GM21619 (cell line): ENCODE results near the gene AGAP1.
"Not testable (repeated sequence)": the region's sequence is repeated elsewhere in the genome, so short reads cannot be mapped to it uniquely, and the experiment has no call there.

ENCODE experiments used
- ATAC-seq: cut with Tn5 transposase; IDR thresholded peaks from one replicate; pipeline ENCODE4 v1.9.1; 2021; ENCODE audit not compliant: unreplicated experiment

Gene AGAP1

DNA sequence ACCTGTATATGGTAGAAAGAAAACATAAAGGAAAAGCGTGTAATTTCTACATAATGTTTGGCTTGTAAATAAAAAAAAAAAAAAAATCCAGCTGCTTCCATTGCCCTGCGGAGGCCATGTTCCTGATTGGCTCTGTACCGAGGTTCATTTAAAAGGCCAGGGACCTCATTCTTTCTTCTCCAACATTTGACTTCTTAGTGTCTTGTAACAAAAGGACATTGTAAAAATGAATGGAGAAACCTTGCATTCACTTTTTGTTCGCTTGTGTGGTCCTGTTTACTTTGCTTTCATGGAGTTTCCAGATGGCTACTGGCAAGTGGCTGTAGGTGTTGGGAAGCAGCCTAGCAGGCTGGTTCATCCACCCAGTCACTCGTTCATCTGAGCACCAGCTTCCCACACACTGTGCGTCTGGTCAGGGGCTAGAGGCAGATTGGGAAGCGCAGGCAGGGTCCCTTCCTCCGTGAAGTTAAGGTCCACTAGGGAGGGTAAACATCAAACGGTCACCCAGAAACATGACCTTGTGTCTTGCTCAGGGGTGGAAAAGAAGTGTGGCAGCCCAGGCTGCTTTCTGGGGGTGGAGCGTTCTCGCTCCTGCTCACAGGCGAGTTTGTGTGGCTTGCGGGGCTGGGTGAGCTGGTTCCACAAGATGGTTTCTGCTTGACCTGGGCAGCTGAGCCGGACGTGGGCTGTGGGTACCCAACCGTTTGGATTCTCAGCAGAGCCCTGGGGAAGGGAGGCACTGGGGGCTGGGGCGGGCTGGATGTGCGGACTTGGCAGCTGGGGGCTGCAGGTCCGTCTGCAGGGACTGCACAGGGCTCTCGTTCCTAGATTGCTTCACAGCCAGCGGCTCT lies 260.7 kb downstream of the AGAP1 start:
- no peak for ATAC-seq

DNA sequence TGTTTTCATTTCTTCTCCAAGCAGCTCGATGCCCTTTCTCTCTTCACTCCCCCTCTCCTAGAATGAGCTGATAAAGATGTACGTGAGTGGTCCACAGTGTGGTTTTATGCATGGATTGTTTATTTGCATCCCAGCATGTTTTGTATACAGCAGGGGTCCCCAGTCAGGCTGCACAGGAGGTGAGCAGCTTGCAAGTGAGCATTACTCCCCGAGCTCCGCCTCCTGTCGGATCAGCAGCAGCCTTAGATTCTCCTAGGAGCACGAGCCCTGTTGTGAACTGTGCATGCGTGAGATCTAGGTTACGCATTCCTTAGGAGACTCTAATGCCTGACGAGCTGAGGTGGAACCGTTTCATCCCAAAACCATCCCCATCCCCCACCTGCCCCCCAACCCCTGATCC lies 262.6 kb downstream of the AGAP1 start:
- ATAC-seq, result no peak

DNA sequence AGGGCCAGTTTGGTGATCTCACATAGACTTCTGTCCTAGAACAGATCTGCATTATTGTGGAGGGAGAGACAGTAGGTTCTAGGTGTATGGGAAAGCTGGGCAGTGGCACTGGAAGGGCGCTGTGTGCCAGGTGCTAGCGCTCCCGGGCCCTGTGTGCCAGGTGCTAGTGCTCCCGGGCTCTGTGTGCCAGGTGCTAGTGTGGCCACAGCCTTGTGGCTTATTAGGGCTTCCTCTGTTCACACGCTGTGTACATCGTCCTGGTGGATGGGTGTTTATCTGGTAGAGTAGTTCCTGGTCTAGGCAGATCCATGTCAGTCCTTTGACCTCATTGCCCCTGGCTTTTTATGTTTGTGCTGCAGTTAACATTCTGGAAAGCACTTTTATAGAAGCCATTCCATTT lies 263.4 kb downstream of the AGAP1 start:
- ATAC-seq, result no peak

DNA sequence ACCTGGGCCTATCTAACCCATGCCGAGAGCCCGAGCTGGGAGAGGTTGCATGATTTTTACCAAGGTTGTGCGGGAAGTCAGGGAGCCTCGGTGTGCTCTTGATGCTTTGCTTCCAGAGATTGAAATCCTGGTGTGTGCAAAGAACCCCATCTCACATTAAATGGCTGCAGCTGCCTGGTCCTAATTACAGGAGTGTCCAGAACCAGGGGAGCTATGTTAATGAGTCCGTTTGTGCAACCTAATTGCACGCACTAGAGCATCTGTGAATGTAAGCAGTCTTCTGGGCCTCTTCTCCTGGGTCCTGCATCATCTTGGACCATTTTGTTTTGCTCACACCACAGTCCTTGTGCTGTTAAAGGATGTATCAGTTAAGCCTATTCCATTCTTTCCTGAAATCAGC lies 263.8 kb downstream of the AGAP1 start:
- no peak for ATAC-seq

DNA sequence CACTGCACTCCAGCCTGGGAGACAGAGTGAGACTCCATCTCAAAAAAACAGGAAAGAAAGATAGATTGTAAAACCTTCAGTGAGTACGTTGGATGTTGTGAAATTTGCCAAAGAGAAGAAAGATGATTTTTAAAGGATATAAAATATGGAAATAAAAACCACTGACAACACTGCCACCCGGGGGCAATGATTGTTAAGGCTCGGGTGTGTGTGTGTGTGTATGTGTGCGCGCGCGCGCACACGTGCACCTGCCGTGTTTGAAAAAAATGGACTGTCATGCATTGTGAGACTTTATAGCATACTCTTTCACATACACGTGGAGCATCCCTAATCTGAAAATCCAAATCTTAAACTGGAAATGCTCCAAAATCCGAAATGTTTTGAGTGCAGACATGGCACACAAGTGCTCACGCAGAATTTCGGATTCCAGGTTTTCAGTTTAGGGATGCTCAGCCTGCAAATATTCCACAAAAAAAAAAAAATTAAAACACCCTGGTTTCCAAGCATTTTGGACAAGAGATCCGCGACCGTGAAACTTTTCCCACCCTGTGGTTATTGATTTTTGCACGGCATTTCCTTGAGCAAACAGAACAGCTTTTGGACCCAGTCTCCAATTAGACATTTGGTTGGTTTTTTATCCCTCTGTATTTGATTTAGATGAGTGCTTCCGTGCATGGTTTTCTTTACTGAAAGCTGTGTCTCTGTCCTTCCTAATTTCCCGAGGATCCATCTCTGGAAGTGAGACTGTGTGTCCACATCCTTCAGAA lies 269.2 kb downstream of the AGAP1 start:
- ATAC-seq, result no peak

DNA sequence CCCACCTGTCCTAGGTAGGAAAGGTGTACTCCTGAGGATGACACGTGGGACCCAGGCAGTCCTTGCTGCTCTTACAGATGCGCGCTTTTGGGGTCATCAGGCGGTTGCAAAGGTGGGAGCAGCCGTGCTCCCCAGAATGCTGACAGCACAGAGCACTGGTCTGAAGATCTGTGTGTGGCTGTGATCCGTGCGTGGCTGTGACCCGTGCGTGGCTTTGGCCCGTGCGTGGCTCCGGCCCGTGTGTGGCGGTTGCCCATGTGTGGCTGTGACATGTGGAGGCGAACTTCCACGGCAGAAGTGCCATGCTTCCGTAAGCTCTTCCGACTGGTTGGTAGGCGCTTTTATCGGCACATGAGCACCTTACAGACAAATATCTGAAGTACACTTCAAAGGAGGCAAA lies 270.0 kb downstream of the AGAP1 start:
- no peak for ATAC-seq

DNA sequence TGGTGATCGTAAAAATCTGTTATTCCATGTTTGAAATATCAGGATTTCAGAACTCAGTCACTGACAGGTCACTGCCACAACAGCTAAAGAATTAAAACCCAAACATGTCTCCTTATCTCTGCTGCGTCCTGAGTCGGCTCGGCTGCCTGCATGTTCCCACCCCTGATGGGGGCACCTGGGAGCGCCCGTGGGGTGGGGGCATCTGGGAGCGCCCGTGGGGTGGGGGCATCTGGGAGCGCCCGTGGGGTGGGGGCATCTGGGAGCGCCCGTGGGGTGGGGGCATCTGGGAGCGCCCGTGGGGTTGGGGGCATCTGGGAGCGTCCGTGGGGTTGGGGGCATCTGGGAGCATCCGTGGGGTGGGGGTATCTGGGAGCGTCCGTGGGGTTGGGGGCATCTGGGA lies 270.6 kb downstream of the AGAP1 start:
- not testable (repeated sequence) for ATAC-seq

DNA sequence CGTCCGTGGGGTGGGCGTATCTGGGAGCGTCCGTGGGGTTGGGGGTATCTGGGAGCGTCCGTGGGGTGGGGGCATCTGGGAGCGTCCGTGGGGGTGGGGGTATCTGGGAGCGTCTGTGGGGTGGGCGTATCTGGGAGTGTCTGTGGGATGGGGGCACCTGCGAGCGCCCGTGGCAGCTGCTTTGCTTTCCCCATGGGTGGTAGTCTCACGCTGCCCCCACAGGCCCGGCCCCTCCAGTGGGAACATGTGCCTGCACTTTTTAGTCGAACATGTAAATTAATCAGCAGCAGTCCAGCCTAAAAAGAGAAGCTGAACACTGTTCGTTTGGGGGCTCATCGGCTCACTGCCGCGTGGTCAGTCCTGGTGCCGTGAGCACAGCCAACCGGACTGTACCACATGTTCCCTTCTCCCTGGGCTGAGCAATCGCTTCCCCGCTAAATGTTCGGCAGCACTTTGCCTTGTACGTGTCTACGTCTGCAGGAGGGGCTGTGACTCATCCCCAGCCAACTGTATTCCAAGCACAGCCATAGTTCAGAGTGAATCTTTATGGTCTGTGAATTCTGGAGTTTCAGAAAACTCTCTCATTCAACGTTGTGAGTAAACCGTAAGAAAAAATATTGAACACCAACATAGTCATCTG lies 271.5 kb downstream of the AGAP1 start:
- ATAC-seq, result no peak

DNA sequence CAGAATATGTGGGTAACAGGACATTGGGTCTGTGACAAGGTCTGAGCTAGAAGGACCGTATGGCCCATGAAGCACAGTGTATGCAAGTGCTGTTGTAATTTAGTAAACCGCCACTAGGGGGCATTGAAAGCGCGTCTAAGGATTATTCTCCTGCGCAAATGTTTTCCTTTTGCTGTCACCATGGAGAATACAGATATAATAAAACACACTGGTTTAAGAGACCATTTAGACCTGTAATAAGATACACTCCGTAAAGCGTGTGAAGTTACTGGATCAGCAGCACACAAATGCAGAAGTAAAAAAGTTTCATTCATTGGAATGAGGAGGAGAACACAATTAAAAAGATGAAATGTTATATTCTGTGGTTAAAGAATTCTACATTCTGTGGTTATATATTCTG lies 272.4 kb downstream of the AGAP1 start:
- ATAC-seq, result peak; percentile 87

DNA sequence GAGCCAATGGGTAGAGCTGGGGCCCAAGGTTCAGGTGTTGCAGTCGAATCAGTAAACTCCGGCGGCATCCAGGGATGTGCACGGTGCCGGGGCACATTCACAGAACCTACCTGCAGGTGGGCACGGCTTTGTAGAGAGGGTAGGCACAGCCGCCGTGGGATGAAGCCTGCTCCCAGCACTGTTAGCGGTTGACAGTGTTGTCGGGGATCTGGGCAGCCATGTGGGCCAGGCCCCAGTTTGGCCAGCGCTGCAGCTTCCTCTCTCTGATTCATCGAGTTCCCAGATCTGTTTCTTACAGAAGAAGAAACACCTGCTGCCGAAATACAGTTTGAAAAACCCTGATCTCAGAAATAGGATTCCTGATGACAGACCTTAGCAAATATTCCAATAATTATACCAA lies 274.8 kb downstream of the AGAP1 start:
- ATAC-seq, result no peak

DNA sequence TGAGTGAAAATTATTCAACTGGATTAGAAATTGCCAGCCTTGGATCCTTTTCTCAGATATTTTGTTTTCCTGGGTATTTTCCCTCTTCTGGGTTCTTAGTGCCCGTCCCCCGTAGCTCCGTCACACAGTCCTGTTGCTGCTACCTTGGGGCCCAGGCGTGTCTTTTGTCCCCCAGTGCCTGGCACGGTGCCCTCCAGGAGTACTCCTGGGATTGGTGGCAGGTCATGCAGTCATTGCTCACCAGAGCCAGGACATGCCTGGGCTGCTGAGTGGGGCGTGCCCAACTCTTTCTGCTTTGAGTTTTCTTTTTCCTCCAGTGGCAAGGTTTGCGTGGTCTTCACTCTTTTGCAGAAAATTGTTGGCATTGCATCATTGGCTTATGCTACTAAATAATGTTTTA lies 275.2 kb downstream of the AGAP1 start:
- no peak for ATAC-seq

DNA sequence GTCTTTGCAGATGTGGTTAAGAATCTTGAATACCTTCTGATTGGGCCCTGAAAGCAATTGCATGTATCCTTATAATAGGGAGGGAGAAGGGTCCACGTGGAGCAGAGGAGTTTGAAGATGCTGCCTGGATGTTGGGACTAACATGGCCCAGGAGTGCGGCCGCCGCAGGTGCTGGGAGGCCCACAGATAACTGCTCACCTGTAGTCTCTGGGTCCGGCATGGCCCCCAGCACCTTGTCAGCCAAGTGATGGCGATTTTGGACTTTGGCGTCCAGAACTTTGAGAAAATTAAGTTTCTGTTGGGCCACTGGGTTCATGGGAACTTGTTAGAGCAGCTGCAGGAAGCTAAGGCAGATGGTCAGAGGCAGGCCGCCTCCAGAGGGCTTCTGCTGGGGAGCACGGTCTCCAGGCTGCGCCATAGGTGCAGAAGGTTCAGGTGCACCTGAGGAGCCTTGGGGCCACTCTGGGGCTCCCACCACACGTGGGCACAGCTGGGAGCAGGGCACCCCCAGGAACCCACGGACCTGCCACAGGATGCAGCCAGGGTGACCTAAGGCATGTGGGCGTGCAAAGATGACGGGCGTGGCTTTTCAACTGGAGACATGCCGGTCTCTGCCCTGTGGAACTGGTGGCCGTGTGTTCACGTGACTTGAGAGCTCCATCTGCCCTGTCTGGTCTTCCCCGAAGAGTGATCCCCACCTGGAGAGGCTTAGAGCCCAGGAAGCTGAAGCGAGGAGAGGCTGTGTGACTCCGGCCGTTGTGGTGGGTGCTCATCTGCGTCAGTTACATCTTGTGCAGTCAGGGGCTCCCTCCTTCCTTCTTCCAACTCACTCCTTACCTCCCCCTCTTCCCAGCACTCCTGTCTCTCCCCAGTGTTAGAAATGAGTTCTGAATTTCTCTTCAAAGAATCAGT lies 277.3 kb downstream of the AGAP1 start:
- no peak for ATAC-seq

DNA sequence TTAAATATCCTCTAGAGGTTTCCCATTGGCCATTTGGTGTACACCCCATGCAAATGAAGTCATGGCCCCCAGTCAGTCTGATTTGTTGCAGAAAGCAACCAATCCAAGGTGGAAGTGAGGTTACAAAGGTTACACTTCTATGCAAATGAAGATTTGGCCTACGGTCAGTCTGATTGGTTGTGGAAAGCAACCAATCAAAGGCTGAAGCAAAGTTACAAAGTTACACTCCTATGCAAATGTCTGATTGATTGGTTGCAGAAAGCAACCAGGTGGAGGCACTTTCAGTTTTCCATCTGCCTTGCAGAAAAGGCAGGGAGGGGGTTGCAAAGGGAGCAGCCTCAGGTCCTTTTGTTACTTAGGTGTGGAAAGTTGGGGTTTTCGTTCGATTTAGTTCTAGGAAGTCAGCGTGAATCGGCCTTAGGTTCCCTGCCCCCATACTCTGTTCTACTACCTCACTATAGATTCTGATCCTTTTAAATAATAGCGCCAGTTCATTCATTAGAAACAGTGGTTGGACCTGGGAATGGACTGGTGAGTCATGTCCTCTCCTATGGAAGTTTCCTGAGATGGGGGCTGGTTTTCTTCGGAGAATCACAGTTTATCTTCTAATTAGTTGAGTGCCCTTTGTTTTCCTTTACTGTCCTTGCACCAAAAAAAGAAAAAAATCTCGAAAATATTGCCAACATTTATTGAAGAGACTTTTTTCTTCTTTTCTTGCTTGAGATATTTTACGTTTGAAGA lies 279.5 kb downstream of the AGAP1 start:
- ATAC-seq, result no peak

DNA sequence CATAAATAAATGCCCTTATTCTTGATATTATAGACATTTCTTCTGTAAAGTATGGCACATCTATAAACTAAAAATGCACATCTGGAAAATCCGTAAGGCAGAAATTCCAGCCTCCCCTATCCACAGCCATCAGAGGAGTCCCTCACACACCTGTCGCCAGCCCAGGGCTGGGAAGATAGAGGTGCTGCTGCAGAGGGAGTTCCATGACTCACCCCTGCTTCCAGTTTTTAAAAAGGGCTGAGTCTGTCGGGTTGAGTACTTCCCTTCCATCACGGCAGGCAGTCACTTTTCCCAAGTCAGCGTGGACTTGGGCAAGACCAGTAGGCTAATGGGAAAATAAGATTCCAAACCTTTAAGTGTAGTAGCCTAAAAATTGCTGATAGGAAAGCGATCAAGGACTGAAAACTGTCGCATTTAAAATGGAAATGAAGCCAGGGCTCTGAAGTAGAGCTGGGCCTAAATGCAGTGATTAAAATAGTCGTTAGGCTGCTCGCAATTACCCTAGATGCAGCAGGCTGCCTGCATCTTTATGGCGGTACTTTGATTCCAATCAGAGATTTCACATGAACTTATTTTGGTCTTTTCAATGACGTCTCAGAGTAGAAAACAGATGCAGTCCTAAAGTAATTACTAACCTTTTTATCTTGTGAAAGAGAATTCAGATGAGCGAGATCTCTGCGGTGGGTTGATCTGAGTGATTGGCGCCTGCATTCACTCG lies 280.5 kb downstream of the AGAP1 start:
- no peak for ATAC-seq

DNA sequence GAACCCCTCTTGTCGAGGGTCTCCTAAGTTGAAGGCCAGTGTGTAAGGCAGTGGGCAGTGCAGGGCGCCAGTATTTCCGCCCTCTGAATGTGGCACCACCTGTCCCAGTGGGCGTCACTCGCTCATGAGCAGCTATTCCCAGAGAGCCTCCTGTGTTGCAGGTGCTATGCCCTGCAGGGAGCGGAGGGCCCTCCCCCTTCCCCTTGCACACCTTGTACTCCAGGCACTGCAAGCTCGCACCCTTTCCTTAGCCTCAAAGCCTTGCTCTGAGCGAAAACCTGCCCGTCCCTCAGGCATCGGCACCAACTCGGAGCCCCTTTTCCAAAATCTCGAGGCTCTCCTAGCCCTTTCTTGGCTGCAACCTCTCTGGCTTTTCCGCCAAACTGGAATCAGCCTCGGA lies 282.7 kb downstream of the AGAP1 start:
- ATAC-seq, result no peak

DNA sequence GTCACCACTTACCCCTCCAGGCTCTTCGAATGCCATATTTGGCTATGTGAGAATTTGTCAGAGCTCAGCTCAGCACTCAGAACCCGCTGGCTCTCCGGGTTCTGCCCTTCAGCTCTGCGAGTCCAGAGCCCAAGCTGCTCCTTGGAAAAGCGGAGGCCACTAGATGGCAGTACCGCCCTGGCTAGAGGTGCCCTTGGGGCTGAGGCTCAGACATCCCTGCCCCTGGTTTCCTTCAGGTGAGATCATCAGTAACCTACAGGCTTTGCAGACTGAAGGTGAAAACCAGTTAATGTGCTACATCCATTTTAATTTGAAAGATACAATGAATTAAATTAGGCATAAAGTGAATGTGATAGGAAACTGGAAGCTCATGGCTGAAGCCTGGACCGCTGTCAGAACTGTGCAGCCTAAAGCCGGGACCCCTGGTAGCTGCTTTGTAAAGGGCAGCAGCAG lies 285.6 kb downstream of the AGAP1 start:
- peak; percentile 73 for ATAC-seq

DNA sequence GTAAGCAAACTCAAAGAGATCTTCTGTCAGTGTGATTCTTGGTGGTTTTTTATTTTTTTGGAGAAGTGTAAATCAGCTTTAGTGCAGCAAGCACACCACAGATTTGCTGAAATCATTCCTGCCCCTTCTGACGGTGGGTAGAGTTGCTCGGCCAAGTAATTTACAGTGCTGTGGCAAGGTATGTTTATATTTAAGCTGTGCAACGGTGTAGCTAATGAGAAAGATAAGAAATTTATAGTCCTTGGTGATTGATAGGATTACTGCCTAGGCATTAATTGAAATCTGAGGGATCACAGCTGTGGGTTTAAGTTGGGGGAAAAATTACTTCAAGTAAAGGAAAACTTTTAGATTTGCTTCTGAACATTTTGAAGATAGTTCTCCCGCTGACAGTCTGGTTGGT lies 286.6 kb downstream of the AGAP1 start:
- ATAC-seq, result no peak

DNA sequence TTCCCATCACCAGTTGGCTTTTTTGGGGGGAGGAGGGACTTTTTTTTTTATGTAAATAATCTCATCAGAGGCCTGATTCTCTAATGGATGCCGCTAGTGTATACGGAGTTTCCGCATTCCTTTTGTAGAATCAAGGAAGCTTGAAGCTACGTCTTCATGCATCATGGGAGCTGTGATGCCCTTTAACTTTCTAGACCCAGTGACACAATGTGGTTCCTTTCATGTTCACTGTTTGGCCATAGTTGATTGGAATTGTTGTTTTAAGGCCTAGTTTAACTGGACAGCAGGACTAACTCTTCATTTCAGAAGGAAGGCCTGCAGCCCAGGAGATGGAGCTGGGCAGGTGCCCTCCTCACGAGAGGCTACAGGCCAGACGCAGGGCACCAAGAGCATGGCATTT lies 287.9 kb downstream of the AGAP1 start:
- no peak for ATAC-seq

DNA sequence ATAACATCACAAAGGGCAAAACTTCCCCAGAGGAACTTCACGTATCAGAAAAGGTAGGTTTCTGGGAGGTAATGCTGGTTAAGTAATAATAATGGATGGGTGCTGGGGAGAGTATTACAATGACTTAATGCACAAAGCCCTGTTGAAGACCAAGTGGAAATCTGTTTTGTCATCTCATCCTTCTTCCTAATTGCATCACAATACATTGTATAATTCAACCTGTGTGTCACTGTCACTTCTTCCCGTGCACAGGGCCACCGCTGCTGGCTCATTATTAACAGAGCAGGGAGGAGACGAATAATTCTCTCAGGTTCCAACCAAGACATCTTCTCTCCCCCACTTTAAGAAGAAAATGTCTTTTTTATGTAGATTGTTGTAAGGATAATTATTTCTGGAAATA lies 290.9 kb downstream of the AGAP1 start:
- ATAC-seq, result no peak
